Measurements from ENCODE around the gene PTX3. TPM values are rescaled to one million over a fixed set of nuclear protein-coding genes. Genes with fewer than 3 reads are reported as not detected.

The PTX3 gene
- total and polyA plus RNA-seq, 8 donors, result 1.0 to 5.0 (median 2.9) TPM

DNA sequence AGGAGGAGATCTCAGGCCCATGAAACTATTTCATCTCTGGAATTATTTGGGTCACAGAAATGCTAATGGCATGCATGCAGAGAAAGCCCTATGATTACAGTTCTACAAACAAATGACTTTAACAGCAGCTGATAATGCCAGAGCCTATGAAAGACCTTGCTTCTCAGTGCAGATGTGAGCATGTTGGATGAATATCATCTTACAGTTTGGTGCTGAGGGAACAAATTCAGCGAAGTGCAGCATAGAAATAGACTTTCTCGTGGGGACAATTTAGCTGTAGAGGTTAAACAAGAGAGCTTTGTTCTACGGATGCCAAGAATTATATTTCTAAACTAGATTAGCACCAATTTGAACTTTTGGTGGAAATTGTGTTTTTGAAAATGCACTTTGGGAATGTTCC lies 27.7 kb downstream of the PTX3 start:
- no peaks in the 10 kb centered on the region for H3K9me3 ChIP-seq
- intact Hi-C loops (cut with DNase I), result no loop called here
- H3K4me3 ChIP-seq, result no peak overlapping the region
- WGBS, 2 donors, result 71 to 73% methylated on average over 3 of the region's 3 CpGs
- no peak for DNase-seq
- H3K36me3 ChIP-seq, result peaks cover 0 to 5% (median 0%) of the 10 kb centered on the region in 3 donors
- no peak overlapping the region for H3K27ac ChIP-seq
- no peaks in the 10 kb centered on the region for H3K27me3 ChIP-seq
- no peak for ATAC-seq
- FAIRE-seq, result no peak
- TF ChIP-seq CTCF (IDR thresholded peaks at IDR 0.05), result no peak
- no peaks in the 10 kb centered on the region for H3K4me1 ChIP-seq

GRCh38 chr3:157465741-157466140 lies 29.1 kb downstream of the PTX3 start:
- no peak for ATAC-seq
- intact Hi-C loops (cut with DNase I), result no loop called here
- Histone ChIP-seq H3K36me3 (no peaks in the 10 kb centered on the region), H3K27ac (no peak overlapping the region), H3K4me3 (no peak overlapping the region), H3K4me1 (no peaks in the 10 kb centered on the region), H3K27me3 (no peaks in the 10 kb centered on the region), H3K9me3 (no peaks in the 10 kb centered on the region)
- WGBS, 2 donors, result 17 to 27% methylated on average over 1 of the region's 1 CpG
- FAIRE-seq, result no peak
- DNase-seq, result no peak
- no peak for TF ChIP-seq CTCF (IDR thresholded peaks at IDR 0.05)

DNA sequence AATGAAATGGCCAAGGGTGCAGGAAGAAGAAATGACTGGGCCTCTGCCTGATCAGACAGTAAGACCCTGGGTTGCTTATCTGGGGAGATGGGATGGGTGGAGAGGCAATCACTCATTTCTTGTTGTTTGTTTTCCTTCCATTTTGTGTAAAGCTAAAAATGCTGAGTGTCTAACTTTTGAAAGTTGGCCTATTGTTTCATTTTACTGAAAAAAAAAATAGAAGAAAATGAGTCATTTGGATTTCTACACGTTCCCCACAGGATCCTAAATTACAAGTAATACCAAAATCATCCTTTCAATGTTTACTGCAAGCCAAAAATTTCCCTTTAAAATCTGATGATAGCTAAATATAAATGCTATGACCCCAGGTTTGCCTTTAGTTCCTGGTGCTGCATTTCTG lies 30.6 kb downstream of the PTX3 start:
- no peak for ATAC-seq
- intact Hi-C loops (cut with DNase I), result no loop called here
- H3K36me3 ChIP-seq, result no peaks in the 10 kb centered on the region
- TF ChIP-seq CTCF (IDR thresholded peaks at IDR 0.05), result no peak
- no peak overlapping the region for H3K4me3 ChIP-seq
- H3K9me3 ChIP-seq, result no peaks in the 10 kb centered on the region
- no peaks in the 10 kb centered on the region for H3K27me3 ChIP-seq
- 70 to 76% methylated on average over 1 of the region's 1 CpG for WGBS, 2 donors
- H3K27ac ChIP-seq, result no peak overlapping the region
- no peak for FAIRE-seq
- H3K4me1 ChIP-seq, result no peaks in the 10 kb centered on the region
- DNase-seq, result no peak

DNA sequence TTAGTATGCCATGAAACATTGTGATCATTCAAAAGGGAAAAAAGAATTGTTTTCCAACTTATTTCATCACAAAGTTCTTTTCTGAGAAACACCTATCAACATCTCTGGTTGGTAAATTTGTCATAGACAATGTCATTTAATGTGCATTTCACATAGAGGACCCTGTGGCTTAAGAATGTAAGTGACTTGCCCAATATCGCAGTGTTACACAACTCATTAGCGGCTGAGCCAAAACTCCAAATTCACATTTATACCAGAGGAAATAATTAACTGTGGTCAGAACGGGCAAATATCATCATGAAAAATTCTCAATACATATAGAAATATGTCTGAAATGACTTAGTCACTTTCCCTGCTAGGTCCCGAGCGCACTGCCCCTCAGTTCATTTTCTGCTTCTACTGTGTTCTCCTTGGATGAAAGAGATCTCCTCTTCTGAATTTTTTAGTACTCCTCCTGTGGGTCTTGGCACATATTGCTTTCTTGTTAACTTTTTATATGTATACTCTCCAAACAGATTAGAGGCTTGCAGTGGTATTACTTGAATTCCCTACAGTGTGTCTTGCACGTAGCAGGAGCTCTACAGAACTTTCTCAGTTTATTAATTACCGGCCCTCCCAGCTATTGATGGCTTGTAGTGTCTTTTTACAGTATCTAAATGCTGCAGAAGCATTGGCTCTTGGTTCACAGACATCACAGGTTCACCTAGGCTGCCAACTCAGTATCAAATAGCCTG lies 33.1 kb downstream of the PTX3 start:
- no peak for TF ChIP-seq CTCF (IDR thresholded peaks at IDR 0.05)
- intact Hi-C loops (cut with DNase I), result no loop called here
- no peak for FAIRE-seq
- Histone ChIP-seq H3K4me3 (no peak overlapping the region), H3K27me3 (no peaks in the 10 kb centered on the region), H3K9me3 (no peaks in the 10 kb centered on the region), H3K36me3 (no peaks in the 10 kb centered on the region), H3K4me1 (no peaks in the 10 kb centered on the region), H3K27ac (peak overlapping the region in 1 of 4 donors; percentile 17)
- 64 to 70% methylated on average over 7 of the region's 7 CpGs for WGBS, 2 donors
- ATAC-seq, result no peak
- no peak for DNase-seq

DNA sequence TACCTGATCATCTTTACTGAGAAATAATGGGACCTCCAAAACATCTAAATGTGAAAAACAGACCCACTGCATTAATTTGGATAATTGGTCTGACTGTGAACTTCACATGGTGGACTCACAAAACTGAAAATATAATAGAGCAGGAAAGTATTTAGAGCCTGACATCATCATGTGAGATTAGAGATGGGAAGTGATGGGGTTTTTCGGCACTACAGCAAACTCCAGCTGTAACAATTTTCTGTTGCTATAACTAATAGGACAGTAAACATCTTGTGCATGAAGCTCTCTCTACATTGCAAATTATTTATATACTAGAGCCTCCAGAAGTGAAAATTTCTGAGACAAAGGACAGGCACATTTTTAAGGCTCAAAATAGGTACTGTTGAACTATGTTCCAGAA lies 34.4 kb downstream of the PTX3 start:
- intact Hi-C loops (cut with DNase I), result no loop called here
- no peak for TF ChIP-seq CTCF (IDR thresholded peaks at IDR 0.05)
- ATAC-seq (no peak), FAIRE-seq (no peak), DNase-seq (no peak)
- no peaks in the 10 kb centered on the region for H3K36me3 ChIP-seq
- no peaks in the 10 kb centered on the region for H3K4me1 ChIP-seq
- H3K27me3 ChIP-seq, result no peaks in the 10 kb centered on the region
- WGBS, 2 donors, result 89% methylated on average over 1 of the region's 1 CpG
- no peaks in the 10 kb centered on the region for H3K9me3 ChIP-seq
- no peak overlapping the region for H3K4me3 ChIP-seq
- H3K27ac ChIP-seq, result no peak overlapping the region
